SK-N-SH (cell line): ENCODE measurements around the gene EBLN1. TPM values are rescaled to one million over a fixed set of nuclear protein-coding genes. Genes with fewer than 3 reads are reported as not detected.

ENCODE experiments used
- CTCF ChIA-PET: fragments of 300-600, 350-600 bp; formaldehyde crosslinking; extraction: SDS; loops from one replicate; lab custom pipeline; 2021; lab: Yijun Ruan, JAX
- POLR2A ChIA-PET: fragments of 350-600 bp; sonication (Branson Sonifier 250); formaldehyde crosslinking; extraction: SDS; loops from one replicate; lab custom pipeline; 2020; ENCODE audit warnings: antibody characterized with exemption, inconsistent platforms; lab: Yijun Ruan, JAX
- DNase-seq: peaks from one replicate; pipeline ENCODE4 v3.0.0; 2012
- H2AFZ ChIP-seq: fragments of 200-600 bp; sonication (generic); 2 replicates; pipeline ENCODE4 v1.8.1; 2016; ENCODE audit warnings: antibody characterized with exemption, mild to moderate bottlenecking, low read depth
- H3F3A ChIP-seq: fragments of 200-600 bp; sonication (generic); replicated peaks from 2 replicates; pipeline ENCODE3; 2016; ENCODE audit warnings: antibody characterized with exemption, mild to moderate bottlenecking; ENCODE audit not compliant: insufficient read depth
- H3K27ac ChIP-seq, 2 experiments: fragments of 200-500 bp in 1 of 2; fragments of 200-600 bp in 1 of 2; sonication (Bioruptor generic) in 1 of 2; sonication (generic), shearing (Covaris generic) in 1 of 2; 2 replicates each; pipeline versions ENCODE4 v1.5.1 to v1.6.1; 2014 to 2016; ENCODE audit warnings: low read depth in 2 of 2, inconsistent platforms in 1 of 2, low read length in 1 of 2, mild to moderate bottlenecking in 1 of 2, mixed read lengths in 1 of 2
- H3K27me3 ChIP-seq: fragments of 200-600 bp; sonication (generic), shearing (Covaris generic); 2 replicates; pipeline ENCODE4 v1.6.1; 2016; ENCODE audit warnings: mixed run types; ENCODE audit not compliant: insufficient read depth
- H3K36me3 ChIP-seq, 2 experiments: fragments of 200-500 bp in 1 of 2; fragments of 200-600 bp in 1 of 2; sonication (Bioruptor generic) in 1 of 2; sonication (generic) in 1 of 2; replicated peaks in 1 of 2; 2 replicates each; pipeline versions ENCODE3 to v1.5.1; 2014 to 2016; ENCODE audit warnings: low read length in 1 of 2, mild to moderate bottlenecking in 1 of 2; ENCODE audit not compliant: insufficient read depth in 2 of 2, control insufficient read depth in 1 of 2
- H3K4me1 ChIP-seq, 2 experiments: fragments of 200-500 bp in 1 of 2; fragments of 200-600 bp in 1 of 2; sonication (Bioruptor generic) in 1 of 2; sonication (generic), shearing (Covaris generic) in 1 of 2; 2 replicates each; pipeline versions ENCODE4 v1.5.1 to v1.6.1; 2014 to 2016; ENCODE audit warnings: low read depth in 1 of 2, low read length in 1 of 2, mixed run types in 1 of 2; ENCODE audit not compliant: insufficient read depth in 2 of 2, control insufficient read depth in 1 of 2
- H3K4me2 ChIP-seq: fragments of 200-600 bp; sonication (generic), shearing (Covaris generic); 2 replicates; pipeline ENCODE4 v1.6.1; 2017; ENCODE audit warnings: mixed run types
- H3K4me3 ChIP-seq, 2 experiments: fragments of 200-500 bp in 1 of 2; fragments of 200-600 bp in 1 of 2; sonication (Bioruptor generic) in 1 of 2; sonication (generic), shearing (Covaris generic) in 1 of 2; 2 replicates each; pipeline versions ENCODE4 v1.5.1 to v1.8.1; 2014 to 2016; ENCODE audit warnings: low read depth in 2 of 2, inconsistent platforms in 1 of 2, low read length in 1 of 2, mild to moderate bottlenecking in 1 of 2, mixed read lengths in 1 of 2, moderate library complexity in 1 of 2
- H3K79me2 ChIP-seq: fragments of 200-600 bp; sonication (generic); 2 replicates; pipeline ENCODE4 v1.8.1; 2017; ENCODE audit warnings: mild to moderate bottlenecking; ENCODE audit not compliant: insufficient read depth
- H3K9ac ChIP-seq: fragments of 200-600 bp; sonication (generic); 2 replicates; pipeline ENCODE4 v1.6.1; 2017; ENCODE audit warnings: mixed run types
- H3K9me2 ChIP-seq: fragments of 200-600 bp; sonication (generic); 2 replicates; pipeline ENCODE4 v1.6.1; 2017; ENCODE audit warnings: mixed run types
- H3K9me3 ChIP-seq: fragments of 200-600 bp; sonication (generic); 2 replicates; pipeline ENCODE4 v1.6.1; 2017; ENCODE audit warnings: mixed run types, mild to moderate bottlenecking, moderate library complexity
- H4K20me1 ChIP-seq: fragments of 200-600 bp; sonication (generic); 2 replicates; pipeline ENCODE4 v1.6.1; 2017; ENCODE audit warnings: mild to moderate bottlenecking, mixed run types; ENCODE audit not compliant: insufficient read depth
- ELF1 ChIP-seq: IDR thresholded peaks from 2 replicates; pipeline ENCODE4 v1.4.0; 2012
- EP300 ChIP-seq, 2 experiments: IDR thresholded peaks; 2 replicates each; pipeline versions ENCODE4 v1.4.0 to v1.6.1; 2012; ENCODE audit warnings: borderline replicate concordance in 1 of 2, low read depth in 1 of 2, low read length in 1 of 2
- FOSL2 ChIP-seq: IDR thresholded peaks from 2 replicates; pipeline ENCODE4 v1.4.0; 2012; ENCODE audit warnings: low read depth, mild to moderate bottlenecking, moderate library complexity, borderline replicate concordance
- FOXJ3 ChIP-seq: sonication (generic); formaldehyde crosslinking; IDR thresholded peaks from 2 replicates; pipeline ENCODE4 v1.5.1; 2020; ENCODE audit warnings: mild to moderate bottlenecking, missing genetic modification reagents
- MEF2A ChIP-seq: IDR thresholded peaks from 2 replicates; pipeline ENCODE4 v1.4.0; 2012; ENCODE audit warnings: low read depth, borderline replicate concordance
- MXI1 ChIP-seq: IDR thresholded peaks from 2 replicates; pipeline ENCODE4 v1.6.1; 2012; ENCODE audit warnings: mild to moderate bottlenecking, low read depth, low read length, improper control_type of control experiment
- NFIC ChIP-seq: IDR thresholded peaks from 2 replicates; pipeline ENCODE4 v1.4.0; 2012; ENCODE audit warnings: borderline replicate concordance
- POLR2AphosphoS5 ChIP-seq: IDR thresholded peaks from 2 replicates; pipeline ENCODE4 v1.6.1; 2012; ENCODE audit warnings: low read depth, low read length
- RAD21 ChIP-seq: IDR thresholded peaks from 2 replicates; pipeline ENCODE4 v1.6.1; 2012; ENCODE audit warnings: mild to moderate bottlenecking, low read length
- RCOR1 ChIP-seq: fragments of 150-350 bp; IDR thresholded peaks from 2 replicates; pipeline ENCODE4 v1.6.1; 2017; ENCODE audit warnings: antibody characterized with exemption, low read length
- SIN3A ChIP-seq: IDR thresholded peaks from 2 replicates; pipeline ENCODE4 v1.6.1; 2012; ENCODE audit warnings: low read depth, mild to moderate bottlenecking, low read length, moderate library complexity, borderline replicate concordance
- SMC3 ChIP-seq: IDR thresholded peaks from 2 replicates; pipeline ENCODE4 v1.6.1; 2012; ENCODE audit warnings: low read depth, low read length, improper control_type of control experiment
- TEAD4 ChIP-seq: IDR thresholded peaks from 2 replicates; pipeline ENCODE4 v1.4.0; 2012; ENCODE audit warnings: mild to moderate bottlenecking, borderline replicate concordance; ENCODE audit not compliant: insufficient read depth
- YY1 ChIP-seq: IDR thresholded peaks from 2 replicates; pipeline ENCODE4 v1.4.0; 2012; ENCODE audit warnings: low read depth, mild to moderate bottlenecking
- WGBS: methylation state at CpG from one replicate; pipeline ENCODE4 v1.1.6; 2017; ENCODE audit warnings: low lambda C conversion rate; 5-methylcytosine and 5-hydroxymethylcytosine counted together
- polyA plus RNA-seq, 3 experiments: library from polyadenylated mRNA; depleted of rRNA; stranded (reverse); fragments of >200 nt; gene quantifications; 2 replicates each; pipeline ENCODE4 v1.2.3, GENCODE V29; 2012
- TF ChIP-seq, protein P1 (sequence below): fragments of 150-350 bp; IDR thresholded peaks from 2 replicates; pipeline ENCODE4 v1.6.1; 2017; ENCODE audit warnings: antibody characterized with exemption, low read length, low read depth, borderline replicate concordance
- TF ChIP-seq, protein P2 (sequence below): IDR thresholded peaks from 2 replicates; pipeline ENCODE4 v1.4.0; 2012; ENCODE audit warnings: low read depth, borderline replicate concordance
- TF ChIP-seq, protein P3 (sequence below): fragments of 200-600 bp; sonication (generic); IDR thresholded peaks from 2 replicates; pipeline ENCODE4 v1.6.1; 2017; ENCODE audit warnings: antibody characterized with exemption, mild to moderate bottlenecking, moderate library complexity
- TF ChIP-seq, protein P4 (sequence below): IDR thresholded peaks from 2 replicates; pipeline ENCODE4 v1.4.0; 2012; ENCODE audit warnings: low read depth, borderline replicate concordance
- TF ChIP-seq, protein P5 (sequence below): IDR thresholded peaks from 2 replicates; pipeline ENCODE4 v1.4.0; 2012; ENCODE audit warnings: low read depth

The EBLN1 gene
- polyA plus RNA-seq, 1 of the 3 experiments (the other 2 are of a cell fraction): not detected

DNA sequence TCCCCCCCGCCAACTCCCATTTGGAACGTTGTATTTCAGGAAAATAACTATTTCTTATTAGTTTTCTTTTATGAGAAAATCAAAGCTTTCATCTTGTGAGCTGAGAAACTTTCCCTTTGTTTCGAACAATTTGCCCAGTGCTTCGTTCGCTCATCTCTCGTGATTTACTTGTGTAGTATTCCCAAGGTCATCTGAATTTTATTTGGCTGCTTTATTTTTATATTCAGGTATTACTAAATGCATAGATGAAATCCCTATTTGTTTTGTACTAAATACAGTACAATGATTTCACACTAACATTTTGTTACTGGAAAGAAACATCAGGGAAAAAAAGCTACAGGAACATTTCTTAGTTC, 12.0 kb upstream of the EBLN1 start:
- H3K27me3 ChIP-seq: no peaks in the 10 kb centered on the region
- DNase-seq: no peak
- POLR2A ChIA-PET: interaction anchor here (1.0 to 4.0 kb wide), 4 partner anchors 14 to 734 kb away, joined by 4 to 38 read pairs (median 8); partner anchors contain the start of genes COMMD3 and DNAJC1
- H3K27ac ChIP-seq: peak overlapping the region; percentile 65 to 78
- no peaks in the 10 kb centered on the region for H3K9me3 ChIP-seq
- H3K36me3 ChIP-seq: no peaks in the 10 kb centered on the region
- peak overlapping the region; percentile 71 to 84 for H3K4me3 ChIP-seq
- peak overlapping the region; percentile 72 for H3K4me2 ChIP-seq
- under 1% methylated on average over 6 of the region's 6 CpGs for WGBS
- H3K4me1 ChIP-seq: peaks cover 0 to 4% of the 10 kb centered on the region in 2 experiments; a peak in 2 of 4 replicates
- TF ChIP-seq YY1 (no peak), MEF2A (no peak), EP300 (IDR thresholded peaks at IDR 0.05; ENCODE audit: borderline replicate concordance in 1 of 2, low read depth in 1 of 2, low read length in 1 of 2) (no peak), RCOR1 (no peak), SIN3A (no peak), SMC3 (no peak), TEAD4 (no peak), POLR2AphosphoS5 (no peak), RAD21 (no peak), FOSL2 (no peak), MXI1 (no peak), NFIC (no peak), ELF1 (no peak), FOXJ3 (no peak)
- TF ChIP-seq, protein P1, sequence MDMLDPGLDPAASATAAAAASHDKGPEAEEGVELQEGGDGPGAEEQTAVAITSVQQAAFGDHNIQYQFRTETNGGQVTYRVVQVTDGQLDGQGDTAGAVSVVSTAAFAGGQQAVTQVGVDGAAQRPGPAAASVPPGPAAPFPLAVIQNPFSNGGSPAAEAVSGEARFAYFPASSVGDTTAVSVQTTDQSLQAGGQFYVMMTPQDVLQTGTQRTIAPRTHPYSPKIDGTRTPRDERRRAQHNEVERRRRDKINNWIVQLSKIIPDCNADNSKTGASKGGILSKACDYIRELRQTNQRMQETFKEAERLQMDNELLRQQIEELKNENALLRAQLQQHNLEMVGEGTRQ: no peak
- TF ChIP-seq, protein P2, sequence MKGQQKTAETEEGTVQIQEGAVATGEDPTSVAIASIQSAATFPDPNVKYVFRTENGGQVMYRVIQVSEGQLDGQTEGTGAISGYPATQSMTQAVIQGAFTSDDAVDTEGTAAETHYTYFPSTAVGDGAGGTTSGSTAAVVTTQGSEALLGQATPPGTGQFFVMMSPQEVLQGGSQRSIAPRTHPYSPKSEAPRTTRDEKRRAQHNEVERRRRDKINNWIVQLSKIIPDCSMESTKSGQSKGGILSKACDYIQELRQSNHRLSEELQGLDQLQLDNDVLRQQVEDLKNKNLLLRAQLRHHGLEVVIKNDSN: no peak
- TF ChIP-seq, protein P3, sequence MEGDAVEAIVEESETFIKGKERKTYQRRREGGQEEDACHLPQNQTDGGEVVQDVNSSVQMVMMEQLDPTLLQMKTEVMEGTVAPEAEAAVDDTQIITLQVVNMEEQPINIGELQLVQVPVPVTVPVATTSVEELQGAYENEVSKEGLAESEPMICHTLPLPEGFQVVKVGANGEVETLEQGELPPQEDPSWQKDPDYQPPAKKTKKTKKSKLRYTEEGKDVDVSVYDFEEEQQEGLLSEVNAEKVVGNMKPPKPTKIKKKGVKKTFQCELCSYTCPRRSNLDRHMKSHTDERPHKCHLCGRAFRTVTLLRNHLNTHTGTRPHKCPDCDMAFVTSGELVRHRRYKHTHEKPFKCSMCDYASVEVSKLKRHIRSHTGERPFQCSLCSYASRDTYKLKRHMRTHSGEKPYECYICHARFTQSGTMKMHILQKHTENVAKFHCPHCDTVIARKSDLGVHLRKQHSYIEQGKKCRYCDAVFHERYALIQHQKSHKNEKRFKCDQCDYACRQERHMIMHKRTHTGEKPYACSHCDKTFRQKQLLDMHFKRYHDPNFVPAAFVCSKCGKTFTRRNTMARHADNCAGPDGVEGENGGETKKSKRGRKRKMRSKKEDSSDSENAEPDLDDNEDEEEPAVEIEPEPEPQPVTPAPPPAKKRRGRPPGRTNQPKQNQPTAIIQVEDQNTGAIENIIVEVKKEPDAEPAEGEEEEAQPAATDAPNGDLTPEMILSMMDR: no peak
- TF ChIP-seq, protein P4, sequence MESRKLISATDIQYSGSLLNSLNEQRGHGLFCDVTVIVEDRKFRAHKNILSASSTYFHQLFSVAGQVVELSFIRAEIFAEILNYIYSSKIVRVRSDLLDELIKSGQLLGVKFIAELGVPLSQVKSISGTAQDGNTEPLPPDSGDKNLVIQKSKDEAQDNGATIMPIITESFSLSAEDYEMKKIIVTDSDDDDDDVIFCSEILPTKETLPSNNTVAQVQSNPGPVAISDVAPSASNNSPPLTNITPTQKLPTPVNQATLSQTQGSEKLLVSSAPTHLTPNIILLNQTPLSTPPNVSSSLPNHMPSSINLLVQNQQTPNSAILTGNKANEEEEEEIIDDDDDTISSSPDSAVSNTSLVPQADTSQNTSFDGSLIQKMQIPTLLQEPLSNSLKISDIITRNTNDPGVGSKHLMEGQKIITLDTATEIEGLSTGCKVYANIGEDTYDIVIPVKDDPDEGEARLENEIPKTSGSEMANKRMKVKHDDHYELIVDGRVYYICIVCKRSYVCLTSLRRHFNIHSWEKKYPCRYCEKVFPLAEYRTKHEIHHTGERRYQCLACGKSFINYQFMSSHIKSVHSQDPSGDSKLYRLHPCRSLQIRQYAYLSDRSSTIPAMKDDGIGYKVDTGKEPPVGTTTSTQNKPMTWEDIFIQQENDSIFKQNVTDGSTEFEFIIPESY: no peak
- TF ChIP-seq, protein P5, sequence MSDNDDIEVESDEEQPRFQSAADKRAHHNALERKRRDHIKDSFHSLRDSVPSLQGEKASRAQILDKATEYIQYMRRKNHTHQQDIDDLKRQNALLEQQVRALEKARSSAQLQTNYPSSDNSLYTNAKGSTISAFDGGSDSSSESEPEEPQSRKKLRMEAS: no peak
- CTCF ChIA-PET: interaction anchor here (0.7 to 3.0 kb wide), 8 partner anchors 87 to 759 kb away, joined by 3 to 10 read pairs (median 4); partner anchors contain the start of gene COMMD3
- H4K20me1 ChIP-seq: no peaks in the 10 kb centered on the region
- H3K9ac ChIP-seq: peak overlapping the region; percentile 78
- H3K79me2 ChIP-seq: no peaks in the 10 kb centered on the region
- H2AFZ ChIP-seq: peak overlapping the region; percentile 95
- no peaks in the 10 kb centered on the region for H3K9me2 ChIP-seq
- peaks cover 13% of the 10 kb centered on the region for H3F3A ChIP-seq
